Measurements from ENCODE around the gene SIX5.

Gene SIX5

DNA sequence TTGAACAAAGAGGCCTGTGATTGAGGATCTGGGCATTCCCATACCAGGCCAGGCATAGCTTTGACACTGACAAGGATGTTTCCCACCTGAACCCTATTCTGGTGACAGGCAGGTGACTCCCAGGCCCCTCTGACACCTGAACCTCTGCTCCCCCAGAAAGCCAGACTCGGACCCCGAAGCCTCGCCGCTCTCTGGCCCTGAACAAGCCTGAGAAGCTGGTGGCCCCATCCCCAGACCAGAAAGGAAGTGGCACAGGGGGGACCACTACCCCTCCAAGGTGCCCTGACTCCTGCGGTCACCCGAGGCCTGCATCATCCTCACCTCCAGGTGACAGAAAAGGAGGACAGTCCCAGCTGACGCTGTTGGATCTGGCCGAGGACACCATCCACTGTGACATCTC, 14.7 kb downstream of the SIX5 start:
- TF ChIP-seq, protein P1, sequence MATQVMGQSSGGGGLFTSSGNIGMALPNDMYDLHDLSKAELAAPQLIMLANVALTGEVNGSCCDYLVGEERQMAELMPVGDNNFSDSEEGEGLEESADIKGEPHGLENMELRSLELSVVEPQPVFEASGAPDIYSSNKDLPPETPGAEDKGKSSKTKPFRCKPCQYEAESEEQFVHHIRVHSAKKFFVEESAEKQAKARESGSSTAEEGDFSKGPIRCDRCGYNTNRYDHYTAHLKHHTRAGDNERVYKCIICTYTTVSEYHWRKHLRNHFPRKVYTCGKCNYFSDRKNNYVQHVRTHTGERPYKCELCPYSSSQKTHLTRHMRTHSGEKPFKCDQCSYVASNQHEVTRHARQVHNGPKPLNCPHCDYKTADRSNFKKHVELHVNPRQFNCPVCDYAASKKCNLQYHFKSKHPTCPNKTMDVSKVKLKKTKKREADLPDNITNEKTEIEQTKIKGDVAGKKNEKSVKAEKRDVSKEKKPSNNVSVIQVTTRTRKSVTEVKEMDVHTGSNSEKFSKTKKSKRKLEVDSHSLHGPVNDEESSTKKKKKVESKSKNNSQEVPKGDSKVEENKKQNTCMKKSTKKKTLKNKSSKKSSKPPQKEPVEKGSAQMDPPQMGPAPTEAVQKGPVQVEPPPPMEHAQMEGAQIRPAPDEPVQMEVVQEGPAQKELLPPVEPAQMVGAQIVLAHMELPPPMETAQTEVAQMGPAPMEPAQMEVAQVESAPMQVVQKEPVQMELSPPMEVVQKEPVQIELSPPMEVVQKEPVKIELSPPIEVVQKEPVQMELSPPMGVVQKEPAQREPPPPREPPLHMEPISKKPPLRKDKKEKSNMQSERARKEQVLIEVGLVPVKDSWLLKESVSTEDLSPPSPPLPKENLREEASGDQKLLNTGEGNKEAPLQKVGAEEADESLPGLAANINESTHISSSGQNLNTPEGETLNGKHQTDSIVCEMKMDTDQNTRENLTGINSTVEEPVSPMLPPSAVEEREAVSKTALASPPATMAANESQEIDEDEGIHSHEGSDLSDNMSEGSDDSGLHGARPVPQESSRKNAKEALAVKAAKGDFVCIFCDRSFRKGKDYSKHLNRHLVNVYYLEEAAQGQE (IDR thresholded peaks at IDR 0.05; ENCODE audit: insufficient read depth in 1 of 2, low read depth in 2 of 2, low read length in 2 of 2), result no peak
- TF ChIP-seq POLR2AphosphoS5 (IDR thresholded peaks at IDR 0.05; ENCODE audit: low read depth, low read length), result no peak

DNA sequence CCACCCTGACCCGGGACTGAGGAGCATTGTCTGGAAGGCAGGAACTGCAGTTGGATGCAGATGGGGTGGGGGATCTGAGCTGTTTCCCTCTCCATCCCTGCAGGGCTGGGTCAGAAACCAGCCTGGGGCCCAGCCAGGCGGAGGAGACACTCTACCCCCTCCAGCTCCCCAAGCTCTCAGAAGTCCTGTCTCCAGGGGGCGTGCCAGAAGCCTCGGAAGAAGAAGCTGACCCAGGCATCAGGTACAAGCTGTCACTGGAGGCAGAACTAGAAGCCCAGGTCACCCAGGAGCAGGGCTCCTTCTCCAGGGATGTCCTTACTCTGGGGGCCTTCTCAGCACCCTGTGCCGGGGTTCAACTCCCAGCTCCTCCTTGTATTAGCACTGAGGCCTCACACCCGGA, 15.5 kb downstream of the SIX5 start:
- no peak for TF ChIP-seq SIN3A (IDR thresholded peaks at IDR 0.05; ENCODE audit: borderline replicate concordance, insufficient read depth, low read length)

DNA sequence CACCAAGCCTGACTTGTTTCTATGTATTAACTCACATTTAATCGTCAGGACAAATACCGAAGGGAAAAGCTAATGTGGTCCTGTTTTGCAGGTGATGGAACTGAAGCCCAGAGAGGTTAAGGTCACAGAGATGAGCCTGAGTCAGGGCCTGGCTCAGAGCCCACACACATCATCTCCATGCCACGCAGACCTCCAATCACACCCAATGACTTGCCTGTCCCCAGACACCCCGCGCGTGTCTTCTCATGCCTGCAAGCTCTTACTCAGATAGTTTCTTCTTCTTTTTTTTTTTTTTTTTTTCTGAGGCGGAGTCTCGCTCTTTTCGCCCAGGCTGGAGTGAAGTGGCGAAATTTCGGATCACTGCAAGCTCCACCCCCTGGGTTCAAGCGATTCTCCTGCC, 16.4 kb downstream of the SIX5 start:
- TF ChIP-seq, protein P1 (IDR thresholded peaks at IDR 0.05; ENCODE audit: insufficient read depth in 1 of 2, low read depth in 2 of 2, low read length in 2 of 2), result no peak
- TF ChIP-seq FOXP2 (optimal IDR thresholded peaks at IDR 0.05; ENCODE audit: borderline replicate concordance, extremely low read depth, extremely low read length, insufficient read depth) (no peak), TAF1 (IDR thresholded peaks at IDR 0.05; ENCODE audit: borderline replicate concordance, insufficient read depth, low read length) (no peak), SIN3A (IDR thresholded peaks at IDR 0.05; ENCODE audit: borderline replicate concordance, insufficient read depth, low read length) (no peak), POLR2AphosphoS5 (IDR thresholded peaks at IDR 0.05; ENCODE audit: low read depth, low read length) (no peak)

DNA sequence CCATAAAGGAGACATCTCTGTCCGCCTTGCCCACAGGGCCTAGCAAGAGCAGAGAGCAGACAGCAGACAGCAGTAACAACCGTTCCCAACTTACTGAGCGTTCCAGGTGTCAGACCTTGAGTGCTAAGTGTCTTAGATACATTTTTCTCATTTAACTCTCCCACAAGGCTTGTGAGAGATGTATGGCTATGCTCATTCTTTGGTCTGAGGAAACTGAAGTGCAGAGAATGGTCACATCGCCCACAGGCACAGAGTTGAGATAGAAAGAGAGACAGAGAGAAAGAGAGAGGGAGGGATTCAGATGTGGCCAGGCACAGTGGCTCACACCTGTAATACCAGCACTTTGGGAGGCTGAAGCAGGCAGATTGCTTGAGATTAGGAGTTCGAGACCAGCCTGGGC, 21.5 kb downstream of the SIX5 start:
- TF ChIP-seq TAF1 (IDR thresholded peaks at IDR 0.05; ENCODE audit: borderline replicate concordance, insufficient read depth, low read length) (no peak), SIN3A (IDR thresholded peaks at IDR 0.05; ENCODE audit: borderline replicate concordance, insufficient read depth, low read length) (no peak), POLR2AphosphoS5 (IDR thresholded peaks at IDR 0.05; ENCODE audit: low read depth, low read length) (no peak), FOXP2 (optimal IDR thresholded peaks at IDR 0.05; ENCODE audit: borderline replicate concordance, extremely low read depth, extremely low read length, insufficient read depth) (no peak)
- TF ChIP-seq, protein P1 (IDR thresholded peaks at IDR 0.05; ENCODE audit: insufficient read depth in 1 of 2, low read depth in 2 of 2, low read length in 2 of 2), result no peak

DNA sequence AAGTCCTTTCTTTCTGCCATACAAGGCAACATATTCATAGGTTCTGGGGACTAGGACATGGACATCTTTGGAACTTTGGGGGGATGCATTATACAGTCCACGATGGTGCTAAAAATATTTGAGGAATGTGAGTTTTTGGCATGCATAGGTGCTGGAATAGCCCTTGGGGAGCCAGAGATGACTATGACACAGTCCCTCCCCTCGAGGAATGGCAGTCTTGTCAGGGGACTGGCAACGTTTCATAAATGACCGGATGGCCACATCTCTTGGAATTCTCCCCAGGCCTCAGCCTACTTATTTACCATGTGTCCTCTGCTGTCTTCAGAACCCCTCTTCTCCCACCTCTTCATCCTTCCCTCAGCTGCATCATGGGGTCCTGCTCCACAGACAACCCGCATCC, 22.2 kb downstream of the SIX5 start:
- no peak for TF ChIP-seq FOXP2 (optimal IDR thresholded peaks at IDR 0.05; ENCODE audit: borderline replicate concordance, extremely low read depth, extremely low read length, insufficient read depth)
- TF ChIP-seq POLR2AphosphoS5 (IDR thresholded peaks at IDR 0.05; ENCODE audit: low read depth, low read length), result no peak
- TF ChIP-seq TAF1 (IDR thresholded peaks at IDR 0.05; ENCODE audit: borderline replicate concordance, insufficient read depth, low read length), result no peak
- TF ChIP-seq, protein P1 (IDR thresholded peaks at IDR 0.05; ENCODE audit: insufficient read depth in 1 of 2, low read depth in 2 of 2, low read length in 2 of 2), result no peak
- TF ChIP-seq SIN3A (IDR thresholded peaks at IDR 0.05; ENCODE audit: borderline replicate concordance, insufficient read depth, low read length), result no peak
